ENCODE results near the gene DOK6.
"Not testable (repeated sequence)": the region's sequence is repeated elsewhere in the genome, so short reads cannot be mapped to it uniquely, and the experiment has no call there.

DOK6 gene

GRCh38 chr18:69626171-69626570 lies 225.5 kb downstream of the DOK6 start:
- DNase-seq (ENCODE audit: low spot score), result no peak

GRCh38 chr18:69626643-69627242 lies 226.1 kb downstream of the DOK6 start:
- DNase-seq (ENCODE audit: low spot score), result no peak

- no peak for DNase-seq (ENCODE audit: low spot score)
Observed at GRCh38 chr18:69628774-69629359, 228.2 kb downstream of the DOK6 start.

GRCh38 chr18:69631281-69631680 lies 230.6 kb downstream of the DOK6 start:
- DNase-seq (ENCODE audit: low spot score), result no peak

- DNase-seq (ENCODE audit: low spot score), result no peak
Observed at GRCh38 chr18:69635482-69635881, 234.8 kb downstream of the DOK6 start.

GRCh38 chr18:69636529-69637301 lies 236.0 kb downstream of the DOK6 start:
- no peak for DNase-seq (ENCODE audit: low spot score)

- no peak for DNase-seq (ENCODE audit: low spot score)
Observed at GRCh38 chr18:69638056-69638455, 237.4 kb downstream of the DOK6 start.

GRCh38 chr18:69647702-69648101 lies 247.0 kb downstream of the DOK6 start:
- DNase-seq (ENCODE audit: low spot score), result no peak

- no peak for DNase-seq (ENCODE audit: low spot score)
Observed at GRCh38 chr18:69648486-69648885, 247.8 kb downstream of the DOK6 start.

- no peak for DNase-seq (ENCODE audit: low spot score)
Observed at GRCh38 chr18:69649684-69650083, 249.0 kb downstream of the DOK6 start.

- DNase-seq (ENCODE audit: low spot score), result no peak
Observed at GRCh38 chr18:69651243-69651642, 250.6 kb downstream of the DOK6 start.

GRCh38 chr18:69655816-69656215 lies 255.1 kb downstream of the DOK6 start:
- no peak for DNase-seq (ENCODE audit: low spot score)

- DNase-seq (ENCODE audit: low spot score), result no peak
Observed at GRCh38 chr18:69658103-69658502, 257.4 kb downstream of the DOK6 start.

GRCh38 chr18:69658685-69659084 lies 258.0 kb downstream of the DOK6 start:
- no peak for DNase-seq (ENCODE audit: low spot score)

- no peak for DNase-seq (ENCODE audit: low spot score)
Observed at GRCh38 chr18:69659142-69659651, 258.5 kb downstream of the DOK6 start.

- not testable (repeated sequence) for DNase-seq (ENCODE audit: low spot score)
Observed at GRCh38 chr18:69662090-69662489, 261.4 kb downstream of the DOK6 start.

- no peak for DNase-seq (ENCODE audit: low spot score)
Observed at GRCh38 chr18:69664399-69664798, 263.7 kb downstream of the DOK6 start.

GRCh38 chr18:69674292-69674877 lies 273.7 kb downstream of the DOK6 start:
- no peak for DNase-seq (ENCODE audit: low spot score)

GRCh38 chr18:69674966-69675365 lies 274.3 kb downstream of the DOK6 start:
- DNase-seq (ENCODE audit: low spot score), result no peak

GRCh38 chr18:69677595-69677994 lies 276.9 kb downstream of the DOK6 start:
- no peak for DNase-seq (ENCODE audit: low spot score)

- no peak for DNase-seq (ENCODE audit: low spot score)
Observed at GRCh38 chr18:69680123-69680522, 279.4 kb downstream of the DOK6 start.

- no peak for DNase-seq (ENCODE audit: low spot score)
Observed at GRCh38 chr18:69683176-69683575, 282.5 kb downstream of the DOK6 start.

- no peak for DNase-seq (ENCODE audit: low spot score)
Observed at GRCh38 chr18:69684789-69685188, 284.1 kb downstream of the DOK6 start.
